GDM1 (cell line): Measurements from ENCODE around the gene RPS8.
A peak's percentile ranks its signal among the peaks of the same experiment; 100 is the strongest.
"Not testable (repeated sequence)": the region's sequence is repeated elsewhere in the genome, so short reads cannot be mapped to it uniquely, and the experiment has no call there.

Experiments used
- DNase-seq: peaks from one replicate; lab custom pipeline; 2025; lab: John Stamatoyannopoulos, UW

Gene RPS8

GRCh38 chr1:44803312-44804095 lies 28.2 kb downstream of the RPS8 start:
- no peak for DNase-seq

GRCh38 chr1:44805311-44806024 lies 30.1 kb downstream of the RPS8 start:
- DNase-seq: no peak

GRCh38 chr1:44806025-44806703 lies 30.8 kb downstream of the RPS8 start:
- no peak for DNase-seq

GRCh38 chr1:44806704-44807363 lies 31.5 kb downstream of the RPS8 start, which contains the start of gene DYNLT4:
Gene DYNLT4 (minus strand): TSS chr1:44807351. CDS start chr1:44806668, 683 bp downstream.
- DNase-seq: no peak

- peak; percentile 93 for DNase-seq
Observed at GRCh38 chr1:44807364-44808062, 32.2 kb downstream of the RPS8 start.

GRCh38 chr1:44808063-44808937 lies 33.0 kb downstream of the RPS8 start, which contains the start of gene BTBD19:
Gene BTBD19 (plus strand): TSS chr1:44808523. CDS start chr1:44808821, 298 bp downstream.
- DNase-seq: no peak

GRCh38 chr1:44808938-44809917 lies 33.9 kb downstream of the RPS8 start:
- DNase-seq: peak; percentile 35

GRCh38 chr1:44810101-44810761 lies 34.9 kb downstream of the RPS8 start:
- no peak for DNase-seq

- not testable (repeated sequence) for DNase-seq
Observed at GRCh38 chr1:44810762-44811105, 35.4 kb downstream of the RPS8 start.

DNA sequence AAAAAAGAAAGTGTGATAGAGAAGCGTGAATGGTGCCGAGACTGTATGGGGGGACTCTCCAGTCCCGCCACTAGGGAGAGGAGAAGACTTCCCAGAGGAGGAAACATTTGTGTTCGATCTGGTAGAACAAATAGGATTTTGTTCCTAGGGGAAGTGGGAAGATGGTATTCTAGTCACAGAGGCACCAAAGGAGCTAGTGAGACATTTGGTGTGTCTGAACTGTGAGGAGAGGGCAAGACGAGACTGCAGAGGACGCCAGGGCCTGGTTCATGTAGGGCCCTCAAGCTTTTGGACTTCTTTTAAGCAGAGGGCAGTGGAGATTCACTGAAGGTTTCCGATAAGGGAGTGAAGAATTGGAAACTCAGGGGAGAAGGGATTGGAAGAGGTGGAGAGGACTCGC lies 35.9 kb downstream of the RPS8 start:
- no peak for DNase-seq

DNA sequence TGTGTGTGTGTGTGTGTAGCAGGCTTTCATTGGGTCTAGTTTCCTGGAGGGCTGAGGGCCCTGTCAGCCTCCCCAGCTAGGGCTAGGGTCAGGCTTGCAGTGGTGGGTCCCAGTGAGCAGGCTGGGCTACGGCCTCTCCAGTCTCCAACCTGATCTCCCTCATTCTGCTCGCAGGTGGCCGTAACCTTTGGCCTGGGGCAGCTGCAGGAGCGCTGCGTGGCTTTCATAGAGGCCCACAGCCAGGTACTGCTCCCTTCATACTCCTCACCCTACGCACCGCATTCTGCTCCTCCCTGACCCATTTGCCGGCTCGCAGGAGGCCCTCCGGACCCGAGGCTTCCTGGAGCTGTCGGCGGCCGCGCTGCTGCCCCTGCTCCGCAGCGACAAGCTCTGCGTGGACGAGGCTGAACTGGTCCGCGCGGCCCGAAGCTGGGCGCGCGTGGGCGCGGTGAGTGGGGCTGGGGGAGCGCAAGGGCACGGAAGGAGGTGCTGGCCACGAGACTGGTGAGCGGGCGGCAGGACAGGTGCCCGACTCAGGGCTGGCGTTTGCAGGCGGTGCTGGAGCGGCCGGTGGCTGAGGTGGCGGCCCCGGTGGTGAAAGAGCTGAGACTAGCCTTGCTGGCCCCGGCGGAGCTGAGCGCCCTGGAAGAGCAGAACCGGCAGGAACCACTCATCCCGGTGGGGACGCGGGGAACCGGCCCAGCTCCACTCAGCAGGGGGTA lies 37.6 kb downstream of the RPS8 start:
- DNase-seq: no peak

GRCh38 chr1:44815926-44816325 lies 40.6 kb downstream of the RPS8 start:
- not testable (repeated sequence) for DNase-seq

DNA sequence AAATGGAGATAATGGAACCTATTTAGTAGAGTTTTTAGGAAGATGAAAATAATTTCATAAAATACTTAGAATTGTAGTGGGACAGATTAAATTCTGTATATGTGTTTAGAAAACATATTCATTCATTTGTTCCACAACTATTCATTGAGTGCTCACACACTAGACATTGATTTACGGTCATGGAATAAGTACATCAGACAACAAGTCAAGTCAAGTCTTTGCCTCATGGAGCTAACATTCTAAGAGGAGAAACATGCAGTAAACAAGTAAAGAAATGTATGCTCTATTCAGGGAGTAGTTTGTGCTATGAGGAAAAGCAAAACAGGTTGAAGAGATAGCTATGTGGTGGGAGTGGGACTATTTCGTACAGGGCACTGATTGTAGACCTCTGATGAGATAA lies 42.0 kb downstream of the RPS8 start:
- no peak for DNase-seq

DNA sequence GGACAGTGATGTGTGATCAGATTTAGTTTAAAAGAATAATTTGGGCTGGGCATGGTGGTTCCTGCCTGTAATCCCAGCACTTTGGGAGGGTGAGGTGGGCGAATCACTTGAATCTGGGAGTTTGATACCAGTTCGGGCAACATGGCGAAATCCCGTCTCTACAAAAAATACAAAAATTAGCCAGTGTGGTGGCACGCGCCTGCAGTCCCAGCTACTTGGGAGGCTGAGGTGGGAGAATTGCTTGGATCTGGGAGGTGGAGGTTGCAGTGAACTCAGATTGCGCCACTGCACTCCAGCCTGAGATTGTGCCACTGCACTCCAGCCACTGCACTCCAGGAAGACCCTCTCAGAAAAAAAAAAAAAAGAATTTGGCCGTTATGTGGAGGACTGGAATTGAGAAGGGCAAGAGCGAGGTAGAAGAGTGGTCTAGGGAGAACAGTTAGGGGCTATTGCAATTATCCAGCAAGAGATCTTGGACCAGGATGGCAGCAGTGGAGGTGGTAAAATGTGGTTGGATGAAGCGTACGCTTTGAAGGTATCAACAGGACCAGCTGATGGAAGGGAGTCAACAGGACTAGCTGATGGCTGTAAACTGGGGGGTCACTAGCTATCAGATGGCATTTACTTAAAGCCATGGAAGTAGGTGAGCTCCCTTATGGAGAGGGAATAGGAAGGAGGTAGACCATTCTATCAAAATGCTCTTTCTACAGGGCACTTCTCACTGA lies 42.6 kb downstream of the RPS8 start:
- no peak for DNase-seq

GRCh38 chr1:44819196-44819607 lies 43.9 kb downstream of the RPS8 start:
- no peak for DNase-seq

- peak; percentile 69 for DNase-seq
Observed at GRCh38 chr1:44819608-44820327, 44.4 kb downstream of the RPS8 start.
